ENCODE measurements around the gene ASAH2. TPM values are rescaled to one million over a fixed set of nuclear protein-coding genes. Genes with fewer than 3 reads are reported as not detected.

ASAH2 gene
- total and polyA plus RNA-seq, 2 of the 8 experiments (the other 6 are each of a cell fraction or from before 2014, with no cell fraction given) = 1.2 to 3.1 TPM

GRCh38 chr10:50224330-50224952 lies 26.9 kb downstream of the ASAH2 start:
- CTCF ChIA-PET (ENCODE audit: partially characterized antibody) = interaction anchor here (0.6 to 3.5 kb wide), 15 partner anchors 10 to 253 kb away, joined by 3 to 29 read pairs (median 4); no protein-coding TSS in a partner anchor
- Histone ChIP-seq H3K9me3 (ENCODE audit: insufficient read depth in 2 of 2, low read depth in 1 of 2, low read length in 1 of 2) (no peaks in the 10 kb centered on the region), H4K8ac (ENCODE audit: extremely low read depth, insufficient read depth, low read length) (no peak overlapping the region), H3K27ac (ENCODE audit: low read depth, low read length) (no peak overlapping the region), H3K4me3 (ENCODE audit: extremely low read depth in 1 of 4, insufficient read depth in 2 of 4, low read depth in 3 of 4, low read length in 4 of 4) (no peak overlapping the region), H2AK5ac (ENCODE audit: low read depth, low read length) (no peak overlapping the region), H2BK120ac (replicated peaks; ENCODE audit: low read depth, low read length) (no peak overlapping the region), H3K23me2 (ENCODE audit: low read depth, low read length) (no peaks in the 10 kb centered on the region; the same call in 1 of the 2 replicates), H2BK20ac (ENCODE audit: low read length) (no peak overlapping the region), H3K18ac (ENCODE audit: extremely low read depth, low read length) (no peak overlapping the region), H3K56ac (replicated peaks; ENCODE audit: insufficient read length, low read depth, low read length) (no peak overlapping the region), H3K4me2 (ENCODE audit: insufficient read depth in 1 of 2, low read depth in 2 of 2, low read length in 2 of 2) (no peak overlapping the region), H3K4me1 (replicated peaks in 1 of 4; ENCODE audit: control insufficient read depth in 3 of 4, insufficient read depth in 4 of 4, low read length in 3 of 4) (no peaks in the 10 kb centered on the region), H3K14ac (ENCODE audit: insufficient read length) (no peak overlapping the region), H2BK5ac (ENCODE audit: low read depth, low read length) (no peak overlapping the region), H3K9ac (replicated peaks in 1 of 4; ENCODE audit: extremely low read depth in 1 of 4, low read depth in 3 of 4, low read length in 3 of 4) (no peak overlapping the region), H3K27me3 (replicated peaks in 1 of 4; ENCODE audit: control insufficient read depth in 3 of 4, extremely low read depth in 1 of 4, insufficient read depth in 3 of 4, low read length in 3 of 4) (no peaks in the 10 kb centered on the region), H4K20me1 (replicated peaks in 1 of 2; ENCODE audit: control insufficient read depth in 1 of 2, insufficient read depth in 2 of 2, low read length in 2 of 2) (no peaks in the 10 kb centered on the region), H3K23ac (ENCODE audit: insufficient read length) (no peak overlapping the region), H2BK12ac (ENCODE audit: low read depth, low read length) (no peak overlapping the region), H3K79me1 (ENCODE audit: low read depth, low read length) (no peaks in the 10 kb centered on the region), H4K5ac (ENCODE audit: insufficient read length, low read depth, low read length) (no peak overlapping the region), H3K79me2 (ENCODE audit: control insufficient read depth in 1 of 2, insufficient read depth in 2 of 2, low read length in 2 of 2) (no peaks in the 10 kb centered on the region), H3K36me3 (ENCODE audit: control insufficient read depth in 2 of 4, insufficient read depth in 4 of 4, low read length in 3 of 4) (no peaks in the 10 kb centered on the region), H2BK15ac (ENCODE audit: low read length) (no peak overlapping the region), H4K91ac (replicated peaks; ENCODE audit: insufficient read length, low read length) (no peak overlapping the region), H2AFZ (ENCODE audit: low read length) (peak overlapping the region; percentile 17; the same call in 1 of the 2 replicates), H3K4ac (replicated peaks; ENCODE audit: insufficient read length, low read depth, low read length) (no peak overlapping the region)
- WGBS, 2 experiments (ENCODE audit: extremely low coverage in 1 of 2, insufficient coverage in 1 of 2, insufficient read length in 1 of 2, insufficient replicate concordance in 2 of 2, low coverage in 1 of 2, low lambda C conversion rate in 2 of 2, missing lambda C conversion rate in 1 of 2) = 49% methylated on average over 6 of the region's 6 CpGs; no CpG with 5 or more reads in 1 of the 2 experiments
- peak; percentile 96 for FAIRE-seq
- POLR2A ChIA-PET (ENCODE audit: partially characterized antibody) = no interaction called here
- no peak for DNase-seq (ENCODE audit: low read depth in 1 of 2, low spot score in 2 of 2)
- TF ChIP-seq RAD21 (IDR thresholded peaks at IDR 0.05 in 1 of 2, conservative IDR thresholded peaks at IDR 0.05 in 1 of 2; ENCODE audit: low read depth in 2 of 2, low read length in 2 of 2) (peak; percentile 92 to 93), POLR2AphosphoS5 (IDR thresholded peaks at IDR 0.05; ENCODE audit: low read depth, low read length) (no peak), SRF (IDR thresholded peaks at IDR 0.05; ENCODE audit: low read depth, low read length) (no peak), BACH1 (IDR thresholded peaks at IDR 0.05; ENCODE audit: low read length) (no peak), YY1 (IDR thresholded peaks at IDR 0.05; ENCODE audit: low read depth, low read length) (no peak), SP4 (IDR thresholded peaks at IDR 0.05; ENCODE audit: low read length) (no peak), HDAC6 (IDR thresholded peaks at IDR 0.05; ENCODE audit: low read depth, low read length) (no peak), RFX5 (IDR thresholded peaks at IDR 0.05; ENCODE audit: borderline replicate concordance, low read depth, low read length) (no peak)
- TF ChIP-seq, protein P1, sequence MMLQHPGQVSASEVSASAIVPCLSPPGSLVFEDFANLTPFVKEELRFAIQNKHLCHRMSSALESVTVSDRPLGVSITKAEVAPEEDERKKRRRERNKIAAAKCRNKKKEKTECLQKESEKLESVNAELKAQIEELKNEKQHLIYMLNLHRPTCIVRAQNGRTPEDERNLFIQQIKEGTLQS (IDR thresholded peaks at IDR 0.05; ENCODE audit: insufficient read depth, low read depth, low read length) = no peak
- TF ChIP-seq, protein P2, sequence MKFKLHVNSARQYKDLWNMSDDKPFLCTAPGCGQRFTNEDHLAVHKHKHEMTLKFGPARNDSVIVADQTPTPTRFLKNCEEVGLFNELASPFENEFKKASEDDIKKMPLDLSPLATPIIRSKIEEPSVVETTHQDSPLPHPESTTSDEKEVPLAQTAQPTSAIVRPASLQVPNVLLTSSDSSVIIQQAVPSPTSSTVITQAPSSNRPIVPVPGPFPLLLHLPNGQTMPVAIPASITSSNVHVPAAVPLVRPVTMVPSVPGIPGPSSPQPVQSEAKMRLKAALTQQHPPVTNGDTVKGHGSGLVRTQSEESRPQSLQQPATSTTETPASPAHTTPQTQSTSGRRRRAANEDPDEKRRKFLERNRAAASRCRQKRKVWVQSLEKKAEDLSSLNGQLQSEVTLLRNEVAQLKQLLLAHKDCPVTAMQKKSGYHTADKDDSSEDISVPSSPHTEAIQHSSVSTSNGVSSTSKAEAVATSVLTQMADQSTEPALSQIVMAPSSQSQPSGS (IDR thresholded peaks at IDR 0.05; ENCODE audit: low read length) = no peak
